Suprapubic skin (tissue), 4 donors: Measurements from ENCODE around the gene STPG3.

ENCODE experiments used
- CTCF ChIP-seq, 2 donors: fragments of 200-600 bp in 1 of 2; fragments of 450-650 bp in 1 of 2; sonication (generic) in 1 of 2; IDR thresholded peaks; one replicate each; pipeline ENCODE4 v1.5.1; 2016 to 2019; ENCODE audit warnings: antibody characterized with exemption in 2 of 2, mild to moderate bottlenecking in 1 of 2, moderate library complexity in 1 of 2
- EP300 ChIP-seq: sonication (generic); formaldehyde crosslinking; IDR thresholded peaks from one replicate; pipeline ENCODE4 v1.6.1; 2017; ENCODE audit warnings: antibody characterized with exemption
- POLR2A ChIP-seq, 2 donors: fragments of 450-650 bp; IDR thresholded peaks; one replicate each; pipeline ENCODE4 v1.6.1; 2017; ENCODE audit warnings: antibody characterized with exemption in 2 of 2, mild to moderate bottlenecking in 2 of 2, moderate library complexity in 2 of 2
- POLR2AphosphoS5 ChIP-seq, 3 donors: sonication (generic); formaldehyde crosslinking; IDR thresholded peaks; one replicate each; pipeline ENCODE4 v1.6.1; 2017; ENCODE audit warnings: antibody characterized with exemption in 3 of 3

DNA sequence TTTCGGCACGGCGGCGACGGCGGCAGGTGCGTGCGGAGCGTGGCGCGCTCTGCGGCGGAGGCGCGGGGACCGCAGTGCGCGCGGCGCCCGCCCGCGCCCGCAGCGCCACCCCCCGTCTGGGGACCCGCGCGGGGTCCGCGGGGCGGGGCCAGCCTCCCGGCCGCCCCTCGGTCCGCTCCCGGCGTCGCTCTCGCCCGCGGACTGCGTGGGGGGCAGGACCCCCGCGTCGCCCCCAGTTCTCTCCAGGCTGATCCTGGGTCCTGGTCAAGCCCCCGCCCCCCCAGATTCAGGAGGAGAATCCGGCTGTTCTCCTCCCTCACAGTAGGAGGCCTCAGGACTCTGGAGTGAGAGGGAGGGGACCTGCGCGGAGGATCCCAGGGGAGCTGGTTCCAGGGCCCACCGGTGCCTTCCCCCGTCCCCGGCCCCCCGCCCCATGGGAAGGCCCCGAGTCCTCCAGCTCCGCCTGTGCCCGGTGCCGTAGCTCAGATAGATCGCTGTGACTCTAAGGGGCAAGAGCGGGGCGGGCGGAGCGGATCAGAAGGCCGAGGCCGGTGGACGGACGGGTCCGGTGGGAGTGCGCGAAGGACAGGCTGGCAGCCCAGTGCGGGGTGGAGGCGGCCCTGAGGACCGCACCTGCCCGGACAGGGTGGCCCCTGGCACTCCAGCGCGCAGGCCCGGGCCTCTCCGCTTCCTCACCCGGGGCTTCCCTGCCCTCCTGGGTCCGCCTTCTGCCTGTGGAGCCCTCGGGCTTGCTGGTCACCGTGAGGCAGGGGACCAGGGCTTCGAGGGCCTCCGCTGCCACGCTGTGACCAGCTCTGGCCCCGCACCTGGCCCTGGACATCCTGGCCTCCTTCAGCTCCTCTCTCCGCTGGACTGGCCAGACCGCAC lies 28.7 kb upstream of the STPG3 start, which contains the start of gene RNF208:
- no peak for TF ChIP-seq POLR2A (IDR thresholded peaks at IDR 0.05)
- no peak for TF ChIP-seq CTCF (IDR thresholded peaks at IDR 0.05)
- no peak for TF ChIP-seq POLR2AphosphoS5 (IDR thresholded peaks at IDR 0.05)
- no peak for TF ChIP-seq EP300
